NCI-H345 (cell line): ENCODE data around the gene MAML2.

ENCODE experiments used
- DNase-seq: peaks from one replicate; lab custom pipeline; 2025; lab: John Stamatoyannopoulos, UW

The MAML2 gene

DNA sequence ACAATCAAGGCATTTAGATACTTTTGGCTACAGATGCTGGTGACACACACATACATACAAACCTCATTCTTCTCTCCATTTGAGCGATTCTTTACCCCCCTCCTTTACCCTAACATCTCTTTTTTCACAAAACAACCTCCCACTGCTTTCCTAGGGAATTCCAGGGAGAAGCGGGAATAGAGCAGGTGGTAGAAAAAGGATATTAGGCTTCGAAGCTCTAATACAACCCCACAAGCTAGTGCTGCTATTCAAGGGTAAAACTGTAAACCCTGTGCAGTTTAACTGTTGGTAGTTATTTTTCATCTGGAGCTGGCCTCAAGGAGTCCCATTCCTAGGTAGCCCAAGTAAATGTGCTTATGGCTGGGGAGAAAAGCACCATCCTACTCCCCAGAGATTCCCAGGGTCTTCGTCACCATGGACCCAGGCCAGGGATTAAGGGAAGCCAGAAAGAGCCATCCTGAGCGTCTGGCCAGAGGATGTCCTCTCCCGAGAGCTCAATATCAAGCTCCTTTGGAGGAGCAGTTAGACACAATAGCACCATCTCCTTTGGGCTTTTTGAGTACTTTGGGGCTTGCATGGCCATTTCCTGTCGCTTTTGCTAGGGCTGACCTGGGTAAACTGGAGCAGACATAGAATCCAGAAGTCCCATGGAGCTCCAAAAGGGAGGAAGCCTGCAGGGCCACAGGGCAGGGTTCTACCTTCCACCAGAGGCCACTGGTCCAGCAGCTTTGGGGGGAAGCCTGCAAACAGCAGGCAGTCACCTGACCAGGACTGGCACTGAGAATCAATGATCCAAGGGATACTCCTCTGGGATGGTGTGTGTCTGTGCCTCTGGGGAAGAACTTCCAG is 3.1 kb downstream of the MAML2 start:
- DNase-seq, result no peak

DNA sequence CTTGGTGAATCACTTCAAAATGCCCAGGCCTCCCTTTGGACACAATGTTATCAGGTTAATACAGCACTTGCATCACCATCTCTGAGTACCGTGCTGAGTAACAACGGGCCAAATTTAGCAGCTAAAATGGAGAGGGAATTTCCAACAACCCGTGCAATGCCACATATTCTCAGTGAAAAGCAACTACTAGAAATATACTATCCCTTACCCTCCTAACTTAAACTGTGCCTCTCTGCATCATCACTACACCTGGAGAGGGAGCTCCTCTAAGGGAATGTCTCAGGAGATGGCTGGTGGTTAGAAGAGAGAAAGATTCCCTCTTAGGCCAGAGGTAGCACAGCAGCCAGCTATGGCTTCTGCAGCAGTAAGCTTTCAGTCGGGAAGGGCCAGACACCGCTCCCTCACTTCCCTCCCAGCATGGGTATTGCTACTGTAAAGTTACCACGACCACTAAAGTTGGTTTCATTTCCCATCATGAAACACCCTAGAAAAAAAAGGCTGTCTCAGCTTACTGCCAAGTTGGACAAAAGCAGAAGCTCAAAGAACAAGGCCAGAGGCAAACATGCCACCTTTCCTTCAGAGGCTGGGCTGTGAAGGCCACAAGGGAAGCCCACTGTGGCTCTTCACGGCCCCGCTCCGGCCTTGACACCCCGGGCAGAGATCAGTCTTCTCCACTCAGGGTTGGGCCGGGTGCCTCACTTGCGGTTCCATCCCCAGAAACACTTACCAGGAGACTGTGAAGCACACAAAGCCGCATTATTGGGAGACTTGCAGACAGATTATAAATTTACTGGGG is 3.9 kb downstream of the MAML2 start:
- no peak for DNase-seq

DNA sequence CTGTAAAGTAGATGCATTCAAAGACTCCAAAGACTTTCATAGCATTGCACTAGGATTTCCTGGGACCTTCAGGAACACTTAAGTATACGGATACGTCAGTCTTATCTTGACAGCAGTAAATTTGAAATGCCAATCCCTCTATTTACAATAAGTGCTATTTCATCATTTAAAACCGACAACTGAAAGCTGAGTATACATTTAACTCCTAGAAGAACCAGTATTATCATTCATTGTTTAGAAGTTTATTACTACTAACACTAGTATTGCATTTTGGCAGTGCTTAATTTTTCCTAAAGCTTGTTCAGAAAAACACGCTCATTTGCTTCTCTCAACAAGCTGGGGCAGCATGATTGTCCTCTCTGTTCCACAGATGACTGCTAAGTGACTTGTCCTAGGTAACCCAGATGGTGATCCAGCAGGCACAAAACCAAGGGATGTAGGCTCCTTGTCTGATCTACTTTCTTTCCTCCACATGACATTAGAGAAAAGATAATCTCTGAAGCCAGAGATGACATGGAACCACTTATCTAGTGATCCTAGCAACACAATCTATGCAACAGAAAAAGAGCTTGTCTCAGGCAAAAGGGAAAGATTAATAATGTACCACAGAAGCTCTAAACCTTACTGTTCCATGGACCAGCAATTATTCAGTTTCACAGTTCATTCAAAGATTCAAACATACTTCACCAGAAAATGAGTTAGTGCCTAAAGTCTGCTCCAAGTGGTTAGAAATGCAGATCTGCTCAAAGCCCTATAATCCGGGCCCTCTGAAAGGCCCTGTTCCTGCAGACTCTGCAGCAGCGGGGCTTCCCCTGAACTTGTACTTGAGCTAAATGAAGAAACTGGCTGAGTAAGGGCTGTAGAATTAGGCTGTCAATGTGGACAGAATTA is 5.2 kb downstream of the MAML2 start:
- DNase-seq, result no peak

DNA sequence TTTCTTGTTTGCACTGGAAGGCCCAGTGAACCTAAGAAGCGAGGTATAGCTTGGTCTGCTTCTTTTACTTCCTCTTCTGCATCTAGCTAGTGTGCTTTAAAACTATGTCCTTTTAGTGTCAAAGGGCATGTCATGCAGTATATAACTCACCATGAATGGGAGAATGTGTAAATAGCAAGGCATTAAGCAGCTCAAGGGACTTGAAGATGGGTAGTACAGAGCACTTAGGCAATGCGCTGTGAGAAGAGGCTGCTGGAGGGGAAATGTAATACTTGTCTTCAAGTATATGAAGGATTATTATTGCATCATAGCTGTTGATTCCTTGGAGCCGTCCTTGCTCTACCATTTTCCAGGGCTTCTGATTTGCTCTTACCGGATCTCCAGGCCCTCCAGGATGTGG is 7.6 kb downstream of the MAML2 start:
- DNase-seq, result no peak

DNA sequence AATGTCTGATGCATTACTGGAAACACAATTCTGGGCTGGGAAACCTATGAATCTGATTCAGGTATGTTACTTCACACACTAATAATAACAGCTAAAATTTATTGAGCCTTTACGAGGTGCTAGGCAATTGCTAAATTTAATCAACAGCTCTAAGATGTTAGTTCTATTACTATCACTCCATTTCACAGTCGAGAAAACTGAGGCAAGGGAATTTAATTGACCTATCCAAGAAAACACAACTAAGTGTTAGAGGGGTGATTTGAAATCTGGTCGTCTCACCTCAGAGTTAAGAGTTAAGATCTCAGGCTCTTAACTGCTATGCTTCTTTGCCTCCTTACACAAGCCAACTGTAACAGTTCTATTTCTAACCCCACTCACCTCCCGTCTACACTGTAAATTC is 8.8 kb downstream of the MAML2 start:
- no peak for DNase-seq

DNA sequence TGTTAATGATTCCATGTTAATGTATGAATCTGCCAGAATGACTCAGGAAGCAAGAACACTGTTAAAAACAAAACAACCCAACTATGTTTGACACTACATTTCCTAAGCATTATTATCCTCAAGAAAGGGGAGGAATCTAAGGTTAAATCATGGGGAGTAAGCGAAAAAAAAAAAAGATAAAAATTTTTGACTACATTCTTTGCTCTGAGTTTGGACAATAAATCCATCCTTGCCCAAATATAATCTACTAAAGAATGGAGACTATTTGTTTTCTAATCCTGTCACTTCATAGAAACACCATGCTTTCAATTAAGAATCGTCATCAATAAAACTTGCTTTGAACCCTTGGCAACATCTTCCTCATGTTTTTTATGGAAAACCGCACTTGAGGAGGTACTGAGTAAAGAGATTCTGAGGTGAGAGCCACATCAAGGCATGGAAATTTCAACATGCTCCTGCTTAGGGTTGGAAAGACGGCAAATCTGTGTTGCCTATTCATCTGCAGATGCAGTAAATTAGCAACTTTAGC is 9.7 kb downstream of the MAML2 start:
- no peak for DNase-seq

DNA sequence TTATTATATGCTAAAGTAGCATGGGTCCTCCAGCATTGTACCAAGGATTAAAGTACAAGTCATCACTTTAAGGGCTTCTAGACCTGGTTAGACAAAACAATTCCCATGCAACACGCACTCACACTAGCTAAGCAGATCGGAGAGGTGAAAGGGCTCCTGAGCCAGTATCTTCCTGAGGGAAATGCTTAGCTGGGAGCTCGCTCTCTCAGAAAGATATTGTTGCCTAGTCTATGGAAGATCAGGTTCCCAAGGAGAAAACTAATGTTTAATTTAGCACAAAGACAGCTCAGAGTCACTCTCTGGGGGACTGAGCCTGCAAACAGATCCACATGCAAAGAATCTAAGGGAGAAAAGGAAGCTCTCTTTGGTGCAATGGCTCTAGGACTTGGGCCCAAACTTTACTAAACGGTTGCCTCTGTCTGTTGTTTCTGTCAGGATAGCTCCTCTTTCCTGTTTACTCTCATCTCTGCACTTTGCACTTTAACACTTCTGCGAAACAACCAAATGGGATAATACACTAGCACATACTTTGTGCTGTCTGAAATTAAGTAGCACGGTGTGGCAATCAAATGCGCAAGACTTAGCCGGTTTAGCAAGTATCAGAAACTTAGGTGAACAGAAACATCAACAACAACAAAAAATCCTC is 10.7 kb downstream of the MAML2 start:
- no peak for DNase-seq

DNA sequence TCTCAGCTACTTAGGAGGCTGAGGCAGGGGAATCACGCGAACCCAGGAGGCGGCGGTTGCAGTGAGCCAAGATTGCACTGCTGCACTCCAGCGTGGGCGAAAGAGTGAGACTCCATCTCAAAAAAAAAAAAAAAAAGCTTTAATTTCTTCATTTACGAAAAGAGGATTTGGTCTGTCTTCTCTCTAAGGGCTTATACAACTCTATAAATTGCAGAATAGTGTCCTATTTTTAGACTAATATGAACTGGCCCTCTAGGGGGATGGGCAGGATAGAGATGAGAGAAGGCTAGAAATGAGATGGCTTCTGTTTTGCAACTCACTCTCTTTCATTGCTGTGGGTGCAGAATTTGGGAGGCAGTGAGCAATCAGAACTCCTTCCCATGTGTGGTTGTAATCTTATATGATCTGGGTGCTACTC is 11.3 kb downstream of the MAML2 start:
- no peak for DNase-seq

DNA sequence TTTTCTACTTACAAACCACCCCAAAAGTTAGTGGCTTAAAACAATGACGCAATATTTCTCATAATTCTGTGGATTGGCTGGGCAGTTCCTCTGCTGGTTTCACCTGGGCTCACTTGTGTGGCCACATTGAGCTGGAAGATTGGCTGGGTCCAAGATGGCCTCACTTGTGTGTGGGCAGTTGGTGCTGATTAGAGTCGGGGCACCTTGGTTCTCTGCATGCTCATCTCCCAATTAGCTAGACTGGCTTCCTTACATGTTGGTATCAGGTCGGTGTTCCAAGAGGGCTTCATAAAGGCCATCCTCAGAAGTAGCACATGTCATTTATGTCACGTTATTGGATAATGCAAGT is 12.5 kb downstream of the MAML2 start:
- DNase-seq, result no peak

DNA sequence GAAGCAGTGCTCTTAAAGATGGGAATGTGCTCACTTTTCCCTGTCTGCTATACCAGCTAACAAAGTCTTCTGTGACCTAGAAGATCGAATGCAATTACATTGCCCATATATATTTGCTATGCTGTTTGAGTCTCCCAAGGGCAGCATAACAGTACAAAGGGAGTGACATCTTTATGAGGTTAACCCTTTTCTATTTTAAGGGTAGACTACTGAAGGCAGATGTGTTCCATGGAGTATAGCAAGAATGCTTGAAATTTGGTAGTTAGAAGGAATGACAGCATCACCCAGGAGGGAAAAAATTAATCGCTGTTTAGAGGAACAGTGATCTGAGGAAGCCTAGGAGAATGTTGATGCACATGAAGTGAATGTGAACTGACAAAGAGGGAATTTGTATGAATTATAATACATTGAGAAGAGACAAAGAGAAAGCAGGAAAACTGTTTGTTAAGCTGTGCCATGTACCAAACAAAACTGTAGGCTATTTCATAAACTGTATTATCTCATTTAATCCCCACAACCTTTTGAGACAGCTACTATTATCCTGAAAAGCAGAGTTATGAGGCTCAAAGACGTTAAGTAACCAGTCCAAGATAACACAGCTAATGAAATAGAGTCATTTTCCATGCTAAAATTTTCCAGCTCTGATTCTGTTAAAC is 13.0 kb downstream of the MAML2 start:
- no peak for DNase-seq

DNA sequence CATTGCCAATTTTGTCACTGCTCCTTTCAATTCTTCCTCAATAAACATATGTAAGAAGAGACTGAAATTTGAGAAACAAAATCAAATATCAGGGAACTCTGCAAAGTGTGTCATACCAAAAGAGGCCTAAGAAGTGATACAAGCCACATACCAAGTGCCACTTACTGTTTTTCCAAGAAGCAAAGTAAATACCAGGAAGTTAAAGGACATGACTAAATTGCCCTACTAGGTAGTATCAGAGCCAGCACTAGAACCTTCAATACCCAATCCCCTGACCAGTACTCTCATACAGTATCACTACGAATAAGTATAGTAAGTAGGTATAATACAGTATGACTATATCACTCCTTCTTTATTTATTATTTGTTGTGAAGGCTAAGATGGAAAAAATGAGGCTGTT is 13.6 kb downstream of the MAML2 start:
- no peak for DNase-seq

DNA sequence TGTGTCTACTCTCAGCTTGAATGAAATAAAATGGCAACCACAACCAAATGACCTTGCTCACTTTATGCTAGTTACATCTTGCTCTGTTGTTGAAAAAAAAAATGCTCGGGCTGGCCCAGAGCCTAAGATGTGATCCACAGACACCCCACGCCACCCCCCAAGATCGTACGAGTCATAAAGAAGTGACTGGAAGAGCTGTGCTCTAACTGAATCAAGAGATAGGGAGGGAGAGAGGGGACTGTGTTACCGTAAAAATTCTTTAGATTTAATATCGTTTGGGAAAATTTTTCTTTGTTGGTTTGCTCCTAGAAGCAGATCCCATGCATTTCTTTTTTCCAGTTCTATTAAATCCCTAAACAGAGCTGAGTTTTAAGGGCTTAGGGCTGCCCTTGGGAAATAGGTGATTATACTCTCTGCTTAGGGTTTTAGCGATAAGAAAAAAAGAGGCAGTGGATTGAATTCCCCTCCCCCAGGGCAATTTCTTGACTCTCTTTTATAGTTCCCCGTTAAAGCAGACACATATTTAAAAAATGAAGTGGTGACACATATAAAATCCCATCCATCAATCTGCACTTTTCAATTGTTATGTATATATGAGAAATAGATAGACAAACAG is 14.5 kb downstream of the MAML2 start:
- no peak for DNase-seq

DNA sequence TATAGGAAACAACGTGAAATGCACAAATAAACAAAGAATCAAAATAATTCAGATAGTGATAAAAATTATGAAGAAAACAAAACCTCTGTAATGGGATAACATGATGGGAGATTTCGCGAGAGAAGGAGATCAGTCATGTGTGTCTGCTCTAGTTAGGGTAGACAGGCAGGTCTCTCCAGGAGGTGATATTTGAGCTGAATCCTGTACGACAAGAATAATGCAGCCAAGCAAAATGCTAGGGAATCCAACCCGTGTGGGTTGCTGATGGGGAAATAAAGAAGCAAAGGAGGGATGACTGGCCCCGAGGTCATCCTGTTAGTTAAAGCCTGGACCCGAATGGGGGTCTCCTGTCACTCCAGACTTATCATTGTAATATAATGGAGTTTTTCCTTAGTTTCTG is 16.0 kb downstream of the MAML2 start:
- no peak for DNase-seq

DNA sequence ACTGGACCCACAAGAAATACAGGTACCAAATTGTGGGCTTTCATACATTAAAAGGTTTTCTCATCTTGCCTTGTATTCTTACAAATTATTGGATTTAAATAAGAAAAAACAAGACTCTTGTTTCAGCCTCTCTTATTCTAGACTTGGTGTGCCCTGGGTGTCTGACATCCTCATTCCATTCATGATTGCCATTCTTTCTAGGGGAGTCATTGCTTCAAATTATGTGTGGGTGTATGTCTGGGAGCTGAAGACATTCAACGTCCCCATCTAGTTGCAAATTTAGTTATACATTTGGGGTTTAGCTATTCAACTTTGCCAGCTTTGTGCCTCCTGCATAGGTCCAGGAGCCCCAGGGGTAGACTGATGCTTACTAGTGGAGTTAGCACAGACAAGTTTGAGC is 18.1 kb downstream of the MAML2 start:
- DNase-seq, result no peak

DNA sequence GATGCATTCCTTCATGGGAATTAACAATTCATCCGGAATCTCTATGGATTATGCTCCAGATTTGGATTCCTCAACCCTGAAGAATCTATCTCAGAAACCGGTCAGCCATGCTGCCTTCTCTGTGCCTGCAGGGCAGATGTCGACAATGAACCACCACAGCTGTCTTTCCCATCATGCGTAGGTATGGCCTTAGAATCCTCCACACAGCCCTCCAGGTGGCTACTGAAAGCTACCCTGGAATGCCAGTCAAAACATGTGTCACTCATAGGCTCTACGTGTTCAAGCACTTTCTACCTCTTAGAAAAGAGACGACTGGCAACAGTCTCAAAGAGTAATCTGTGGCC is 19.4 kb downstream of the MAML2 start:
- no peak for DNase-seq

DNA sequence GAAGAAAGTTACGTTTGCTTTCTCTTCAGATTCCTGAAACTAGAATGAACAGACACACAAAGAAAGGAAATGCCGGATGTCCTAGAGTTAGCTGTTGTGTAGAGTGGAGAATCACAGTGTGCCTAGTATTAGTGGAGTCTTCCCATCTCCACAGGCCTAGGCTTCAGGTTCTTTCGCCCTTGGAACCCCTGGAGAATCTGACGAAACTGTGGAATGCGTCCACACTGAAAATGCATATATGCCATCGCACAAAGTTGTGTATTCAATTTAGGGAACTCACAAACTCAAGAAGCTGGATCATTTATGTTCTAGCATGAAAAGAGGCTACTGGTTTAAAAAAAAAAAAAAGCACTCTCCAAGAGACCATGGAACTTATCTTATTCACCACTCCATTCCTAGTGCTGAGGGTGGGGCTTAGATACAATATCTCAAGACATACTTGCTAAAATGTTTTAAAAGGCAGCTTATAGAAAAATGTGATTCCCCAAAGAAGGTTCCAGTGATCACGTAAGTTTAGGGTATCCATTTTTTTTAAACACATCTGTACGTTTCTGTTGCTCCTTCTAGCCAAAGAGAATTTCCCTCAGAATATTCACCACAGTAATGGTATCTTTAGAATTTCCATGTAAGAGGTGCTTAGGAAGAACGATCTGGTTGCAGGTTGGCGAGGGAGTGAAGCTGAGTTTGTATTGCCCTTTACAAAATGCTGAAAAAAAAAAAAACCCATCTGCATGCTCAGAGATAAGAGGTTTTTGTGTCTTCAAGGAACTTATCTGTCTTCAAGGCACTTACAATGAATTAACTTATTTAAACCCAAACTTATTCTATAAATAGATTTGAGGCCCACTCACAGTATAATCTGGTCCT is 20.0 kb downstream of the MAML2 start:
- DNase-seq, result no peak

DNA sequence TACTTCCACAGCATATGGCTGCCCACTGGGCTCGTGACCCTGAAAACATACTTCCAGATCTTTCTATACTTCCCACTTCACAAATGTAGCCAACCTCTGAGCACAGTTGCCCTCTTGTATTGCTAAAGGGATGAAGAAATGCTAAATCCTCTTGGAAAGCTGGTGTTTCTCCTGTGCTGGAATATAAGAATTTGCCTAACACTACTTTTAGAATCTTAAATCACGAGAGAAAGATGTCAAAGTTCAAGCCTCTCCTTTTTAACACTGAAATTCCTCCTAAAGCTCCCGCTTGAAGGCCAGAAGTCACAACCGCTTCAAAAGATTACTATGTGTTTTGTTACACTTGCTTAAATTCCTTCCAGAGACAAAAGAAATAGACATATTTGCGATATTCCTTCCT is 21.9 kb downstream of the MAML2 start:
- no peak for DNase-seq

DNA sequence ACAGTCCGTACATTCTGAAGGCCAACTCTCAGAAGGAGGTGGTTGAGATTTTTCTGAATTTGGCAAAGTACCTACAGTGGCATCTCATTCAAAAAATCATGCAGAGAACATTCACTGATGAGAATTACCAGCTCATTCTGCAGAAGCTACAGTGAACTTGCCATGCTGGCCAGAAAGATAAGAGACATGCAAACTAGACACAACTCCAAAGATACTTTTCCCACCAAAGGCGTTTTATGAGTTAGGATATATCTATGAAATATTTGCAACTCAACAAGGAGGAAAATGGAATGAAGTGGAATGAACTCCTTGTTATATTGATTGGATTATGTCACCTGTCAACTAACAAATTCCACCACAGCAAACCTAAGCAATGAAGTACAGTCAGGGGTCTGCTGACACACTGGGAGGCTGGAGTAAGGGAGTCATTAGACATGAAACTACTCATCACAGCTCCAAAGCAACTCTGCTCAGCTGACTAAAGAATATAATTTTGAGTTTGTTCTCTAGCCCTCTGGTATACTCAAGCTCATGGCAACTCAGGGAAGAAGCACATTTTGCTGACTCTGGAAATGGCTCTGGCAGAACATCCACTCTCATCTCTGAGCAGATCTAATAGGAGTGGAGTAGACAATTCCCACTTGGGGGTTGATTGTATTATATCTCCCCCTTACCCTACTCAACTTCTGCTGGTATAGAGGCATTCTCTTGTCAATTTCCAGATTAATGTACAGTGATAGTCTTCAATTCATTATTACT is 22.9 kb downstream of the MAML2 start:
- DNase-seq, result no peak

DNA sequence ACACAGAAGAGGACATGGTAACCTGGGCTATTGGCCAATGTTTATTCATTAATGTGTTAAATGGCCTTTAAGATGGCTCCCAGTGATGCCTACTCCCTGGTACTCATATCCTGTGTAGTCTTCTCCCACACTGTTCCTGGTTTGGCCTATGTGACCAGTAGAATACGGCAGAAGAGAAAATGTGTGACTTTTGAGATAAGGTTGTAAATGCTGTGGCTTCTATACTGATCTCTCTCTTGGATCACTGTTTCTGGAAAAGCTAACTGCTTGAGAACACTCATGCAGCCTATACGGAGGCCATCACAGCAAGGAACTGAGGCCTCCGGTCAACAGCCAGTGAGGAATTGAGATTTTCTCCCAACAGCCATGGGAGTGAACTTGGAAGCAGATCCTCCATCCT is 24.1 kb downstream of the MAML2 start:
- no peak for DNase-seq
